GM21619 (cell line): ENCODE results near the gene SCUBE1.
"Not testable (repeated sequence)": the region's sequence is repeated elsewhere in the genome, so short reads cannot be mapped to it uniquely, and the experiment has no call there.

Experiments
- ATAC-seq: cut with Tn5 transposase; IDR thresholded peaks from one replicate; pipeline ENCODE4 v1.9.1; 2021; ENCODE audit not compliant: unreplicated experiment

The SCUBE1 gene

DNA sequence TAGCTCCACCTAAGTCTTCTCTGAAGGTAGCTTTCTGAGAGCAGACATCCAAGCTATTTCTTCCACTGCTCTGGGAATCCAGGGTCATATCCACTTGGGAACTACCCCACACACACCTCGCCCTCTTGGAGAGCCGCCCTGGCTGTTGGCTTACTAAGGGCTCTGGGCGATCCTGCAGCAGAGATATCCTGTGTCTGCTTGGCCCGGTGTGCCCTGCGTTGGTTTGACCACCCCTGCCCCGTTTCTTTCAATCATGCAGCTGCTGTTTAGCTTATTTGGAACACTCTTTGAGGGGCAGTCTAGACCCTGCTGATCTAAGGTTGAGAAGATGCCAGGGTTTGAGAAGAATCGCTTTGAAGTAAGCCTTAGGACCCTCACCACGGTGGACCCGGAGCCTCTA lies 17.4 kb upstream of the SCUBE1 start:
- ATAC-seq: no peak

DNA sequence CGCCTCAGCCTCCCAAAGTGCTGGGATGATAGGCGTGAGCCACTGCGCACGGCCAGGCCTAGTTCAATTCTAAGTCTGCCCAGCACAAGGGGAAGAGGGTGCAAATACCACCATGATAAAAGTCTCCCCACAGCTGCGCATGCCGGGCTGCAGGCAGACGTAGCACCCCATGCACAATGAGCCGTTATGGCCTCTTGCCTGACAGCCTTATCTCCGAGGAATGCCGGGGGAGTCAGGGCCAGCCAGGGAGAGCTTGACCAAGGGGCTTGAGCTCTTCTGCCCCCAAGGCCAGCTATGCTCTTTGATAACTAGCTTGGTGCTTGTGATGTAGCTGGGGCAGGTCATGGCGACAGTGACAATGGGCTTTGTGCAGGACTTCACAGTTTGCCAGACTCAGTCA lies 13.7 kb upstream of the SCUBE1 start:
- no peak for ATAC-seq

DNA sequence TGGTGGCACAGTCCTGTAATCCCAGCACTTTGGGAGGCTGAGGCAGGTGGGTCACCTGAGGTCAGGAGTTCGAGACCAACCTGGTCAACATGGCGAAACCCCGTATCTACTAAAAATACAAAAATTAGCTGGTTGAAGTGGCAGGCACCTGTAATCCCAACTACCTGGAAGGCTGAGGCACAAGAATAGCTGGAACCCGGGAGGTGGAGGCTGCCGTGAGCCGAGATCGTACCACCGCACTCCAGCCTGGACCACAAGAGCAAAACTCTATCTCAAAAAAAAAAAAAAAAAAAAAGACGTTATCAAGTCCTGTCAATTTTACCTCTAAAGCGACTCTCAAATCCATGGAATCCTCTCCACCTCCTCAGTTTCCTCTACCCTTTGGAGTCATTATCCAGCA lies 12.5 kb upstream of the SCUBE1 start:
- not testable (repeated sequence) for ATAC-seq

DNA sequence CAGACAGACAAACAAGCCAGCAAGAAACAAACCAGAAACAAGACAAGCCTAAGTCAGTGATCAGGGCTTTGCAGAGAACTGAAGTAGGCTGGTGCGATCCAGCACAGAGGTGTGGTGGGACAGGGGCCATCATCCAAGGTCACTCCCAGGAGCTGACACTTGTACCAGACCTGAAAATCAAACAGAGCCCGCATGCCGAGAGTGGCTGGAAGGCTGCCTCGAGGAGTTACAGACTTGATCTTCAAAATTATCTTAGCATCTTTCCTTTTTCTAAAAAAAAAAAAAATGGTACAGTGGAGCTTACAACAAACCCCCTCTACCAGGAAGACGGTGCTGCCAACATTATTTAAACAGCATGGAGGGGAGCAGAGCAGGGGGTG lies 8.8 kb upstream of the SCUBE1 start:
- no peak for ATAC-seq

GRCh38 chr22:43349636-43350035 lies 6.5 kb upstream of the SCUBE1 start:
- ATAC-seq: no peak

DNA sequence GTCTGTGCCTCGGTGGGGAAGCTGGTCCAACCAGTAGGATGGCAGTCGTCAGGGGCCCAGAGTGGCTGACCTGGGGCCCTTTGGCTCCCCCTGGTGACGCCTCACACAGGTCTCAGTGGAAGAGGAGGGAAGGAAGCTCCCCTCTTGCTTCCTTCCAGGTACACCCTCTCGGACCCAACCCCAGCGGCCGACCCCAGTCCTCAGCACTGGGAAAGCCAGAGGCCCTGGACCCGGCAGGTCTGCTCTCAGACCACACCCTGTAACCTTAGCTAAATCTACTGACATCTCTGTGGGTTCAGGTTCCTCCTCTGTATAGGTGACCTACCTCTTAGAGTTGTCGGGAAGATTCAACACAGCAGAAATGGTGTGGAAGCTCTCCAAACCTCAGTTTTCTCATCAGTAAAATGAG lies 3.4 kb upstream of the SCUBE1 start:
- ATAC-seq: no peak

DNA sequence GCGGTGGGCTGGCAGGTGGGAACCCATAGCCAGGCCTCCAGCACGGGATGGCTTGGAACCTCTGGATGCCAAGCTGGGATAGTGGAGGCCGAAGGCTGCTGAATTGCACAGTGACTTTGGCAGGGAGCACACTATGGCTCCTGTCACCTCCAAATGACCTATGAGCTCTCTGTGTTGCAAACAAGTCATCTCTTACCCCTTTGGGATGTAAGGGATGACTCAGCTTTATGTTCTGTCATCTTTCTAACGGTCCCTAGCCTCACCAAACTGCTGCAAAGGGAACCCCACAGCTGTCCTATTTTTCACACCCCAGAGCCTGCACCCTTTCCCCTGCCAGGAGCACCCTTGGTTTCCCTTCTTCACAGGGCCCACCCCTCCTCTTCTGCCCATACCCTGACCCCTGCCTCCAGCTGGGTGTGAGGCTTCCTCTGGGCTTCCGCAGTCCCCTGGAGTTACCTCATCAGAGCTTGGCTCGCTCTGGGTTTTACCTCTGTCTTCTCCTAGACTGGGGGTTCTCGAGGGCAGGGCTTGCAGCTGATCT lies 2.7 kb upstream of the SCUBE1 start:
- no peak for ATAC-seq

GRCh38 chr22:43345356-43345755 lies 2.2 kb upstream of the SCUBE1 start:
- no peak for ATAC-seq

GRCh38 chr22:43344520-43344787 lies 1.3 kb upstream of the SCUBE1 start:
- no peak for ATAC-seq

GRCh38 chr22:43343670-43344519 lies 723 bp upstream of the SCUBE1 start:
- no peak for ATAC-seq

- no peak for ATAC-seq
These were observed 568 bp downstream of the SCUBE1 start for GRCh38 chr22:43342347-43343261.

DNA sequence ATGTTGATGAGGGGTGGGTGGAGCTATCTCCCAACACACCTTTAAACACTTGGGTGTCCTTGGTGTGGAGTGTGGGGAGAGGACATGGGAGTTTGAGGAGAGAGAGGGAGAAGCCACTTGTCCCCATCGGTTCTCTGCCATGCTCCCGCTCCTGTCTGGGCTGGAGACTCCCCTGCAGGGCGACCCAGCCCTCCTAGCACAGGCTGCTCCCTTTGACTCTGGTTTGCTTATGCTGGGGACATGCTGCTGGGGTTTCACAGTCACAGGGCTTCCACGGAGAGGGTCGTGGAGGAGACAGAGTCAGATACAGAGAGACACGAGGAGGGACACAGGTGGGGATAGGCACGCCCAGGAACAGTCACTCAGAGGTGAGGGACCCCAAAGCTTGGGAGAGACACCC lies 1.6 kb downstream of the SCUBE1 start:
- no peak for ATAC-seq

DNA sequence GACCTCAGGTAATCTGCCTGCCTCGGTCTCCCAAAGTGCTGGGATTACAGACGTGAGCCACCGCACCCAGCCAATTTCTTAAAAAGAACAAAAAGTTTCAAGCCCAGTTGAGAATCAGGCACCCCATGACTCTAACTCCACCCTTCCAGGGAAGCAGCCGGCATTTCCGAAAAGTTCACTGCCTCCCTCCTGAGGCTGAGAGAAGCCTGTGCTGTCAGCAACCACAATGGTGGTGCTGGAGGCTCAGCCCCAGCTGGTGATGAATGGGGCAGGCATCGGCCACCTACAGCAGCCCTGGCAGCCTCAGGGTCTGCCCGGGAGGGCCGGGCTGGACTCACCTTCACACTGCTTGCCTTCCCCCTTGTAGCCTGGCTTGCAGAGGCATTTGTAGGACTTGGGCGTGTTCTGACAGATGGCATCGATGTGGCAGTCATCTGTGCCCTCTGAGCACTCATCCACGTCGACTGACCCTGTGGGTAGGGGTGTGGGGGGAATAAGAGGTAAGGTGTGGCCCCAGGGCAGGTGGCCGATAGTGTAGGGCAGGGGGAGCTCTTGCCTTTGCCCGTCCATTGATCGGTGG lies 4.3 kb downstream of the SCUBE1 start:
- ATAC-seq: no peak

GRCh38 chr22:43337946-43338345 lies 5.2 kb downstream of the SCUBE1 start:
- no peak for ATAC-seq

DNA sequence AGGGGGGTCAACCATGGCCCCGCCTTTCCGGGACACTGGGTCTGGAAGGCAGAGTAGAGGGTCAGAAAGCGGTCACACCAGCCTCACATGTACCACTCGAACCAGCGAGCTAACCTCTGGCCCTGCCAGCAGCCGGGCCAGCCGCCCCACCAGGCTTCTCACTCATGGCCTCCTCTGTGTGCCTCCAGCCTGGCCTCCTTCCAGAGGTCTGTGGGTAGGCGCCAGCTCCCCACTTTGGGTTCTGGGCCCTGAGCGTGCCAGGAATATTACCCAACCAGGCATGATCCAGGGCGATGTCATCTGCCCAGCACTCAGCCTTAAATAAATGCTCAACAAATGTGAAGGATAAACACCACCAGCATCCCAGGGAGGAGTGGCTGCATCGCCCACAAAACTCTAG lies 5.8 kb downstream of the SCUBE1 start:
- no peak for ATAC-seq

GRCh38 chr22:43334378-43334777 lies 8.8 kb downstream of the SCUBE1 start:
- ATAC-seq: no peak

GRCh38 chr22:43333978-43334377 lies 9.2 kb downstream of the SCUBE1 start:
- no peak for ATAC-seq

DNA sequence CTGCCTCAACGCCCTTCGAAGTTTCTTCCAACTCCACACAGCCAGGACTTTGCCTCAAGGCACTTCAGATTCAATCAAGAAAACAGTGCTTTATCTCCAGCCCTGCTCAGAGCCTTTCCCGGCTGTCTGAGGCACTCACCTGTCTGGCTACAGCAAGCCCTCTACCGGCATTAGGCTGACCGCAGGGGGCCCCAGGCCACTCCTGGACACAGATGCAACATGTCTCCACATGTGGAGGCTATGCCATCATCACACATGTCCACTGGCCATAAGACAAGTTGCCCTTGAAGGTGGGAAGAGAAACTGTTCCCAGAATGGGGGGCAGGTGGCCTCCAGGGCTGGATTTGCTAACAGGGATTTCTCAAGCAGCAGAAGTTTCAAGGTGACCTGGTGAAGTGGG lies 10.0 kb downstream of the SCUBE1 start:
- no peak for ATAC-seq

DNA sequence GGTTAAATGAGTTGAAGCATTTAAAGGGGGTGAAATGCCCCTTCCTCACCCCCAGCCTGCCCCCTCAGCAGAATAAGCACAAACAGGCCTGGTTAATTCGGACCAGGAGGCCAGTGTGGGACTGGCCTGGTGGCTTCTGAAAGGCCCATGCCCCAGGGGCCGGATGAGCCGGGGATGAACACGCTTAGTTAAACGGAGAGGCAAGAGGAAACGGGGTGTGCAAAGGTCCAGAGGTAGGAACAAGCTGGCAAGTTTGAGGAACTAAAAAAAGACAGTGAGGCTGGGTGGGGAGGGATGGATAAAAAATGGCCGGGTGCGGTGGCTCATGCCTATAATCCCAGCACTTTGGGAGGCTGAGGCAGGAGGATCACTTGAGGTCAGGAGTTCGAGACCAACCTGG lies 11.5 kb downstream of the SCUBE1 start:
- ATAC-seq: no peak

DNA sequence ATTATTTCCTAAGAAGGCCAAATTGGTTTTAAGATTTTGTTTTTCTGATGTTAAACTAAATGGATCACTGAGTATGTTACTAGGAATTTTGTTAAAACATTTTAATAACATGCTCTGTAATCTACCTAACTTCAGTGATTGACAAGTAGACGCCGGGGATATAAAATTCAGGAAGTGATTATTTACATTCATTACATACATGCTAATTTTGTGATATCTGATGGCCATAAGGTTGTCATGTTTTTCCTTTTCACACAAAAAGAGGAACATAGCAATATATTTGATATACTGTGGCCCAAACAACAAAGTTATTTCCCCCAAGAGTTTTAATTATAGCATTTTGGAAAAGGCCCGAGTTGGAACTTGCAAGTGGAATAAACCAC lies 12.1 kb downstream of the SCUBE1 start:
- no peak for ATAC-seq

DNA sequence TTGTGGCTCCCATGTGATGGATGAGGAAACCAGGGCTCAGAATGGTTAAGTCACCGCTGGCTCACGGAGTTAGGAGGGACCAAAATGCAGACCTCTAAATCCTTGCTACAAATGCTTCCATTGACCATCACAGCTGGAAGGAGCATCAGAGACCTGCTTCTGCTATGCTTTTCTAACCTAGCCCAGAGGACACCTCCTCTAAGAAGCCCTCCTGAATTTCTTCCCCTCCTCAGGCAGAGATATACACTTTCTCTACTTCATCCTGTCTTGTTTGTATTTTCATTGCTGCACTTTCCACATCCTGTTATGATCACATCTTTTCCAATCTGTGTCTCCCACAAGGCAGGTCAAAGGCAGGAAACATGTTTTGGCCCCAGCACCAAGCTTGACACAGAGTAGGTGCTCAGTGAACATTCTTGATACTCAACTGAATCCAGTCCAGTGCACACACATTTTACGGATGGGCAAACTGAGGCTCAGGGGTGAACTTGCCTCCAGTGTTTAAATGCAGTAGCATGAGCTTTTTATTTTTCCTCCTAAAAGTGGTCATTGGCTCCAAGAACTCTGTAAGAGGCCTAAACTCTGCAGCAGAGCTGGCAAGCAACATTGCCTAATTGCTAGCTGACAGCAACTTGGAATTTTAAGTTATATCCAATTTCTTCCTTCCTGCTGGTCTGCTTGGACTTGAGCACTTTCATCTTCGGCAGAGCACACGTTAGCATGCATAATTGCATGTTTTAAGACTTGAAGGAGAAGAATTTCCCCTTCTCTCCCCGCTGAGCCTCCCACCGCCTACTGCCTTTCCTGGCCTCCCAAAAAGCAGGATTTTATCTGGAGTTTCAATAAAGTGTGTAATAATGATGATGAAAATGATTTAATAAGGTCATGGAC lies 12.7 kb downstream of the SCUBE1 start:
- no peak for ATAC-seq
